Measurements from ENCODE around the gene HDAC4. TPM values are rescaled to one million over a fixed set of nuclear protein-coding genes. Genes with fewer than 3 reads are reported as not detected.

Gene HDAC4
- total and polyA plus RNA-seq, 9 of the 15 experiments (the other 6 are each of a cell fraction or from before 2014, with no cell fraction given) = 0.11 to 20.2 (median 4.0) TPM

GRCh38 chr2:239148495-239149200, 252.2 kb downstream of the HDAC4 start:
- no peak for ATAC-seq
- Histone ChIP-seq H3K4me1 (replicated peaks in 1 of 2; ENCODE audit: control insufficient read depth in 2 of 2, insufficient read depth in 2 of 2, low read length in 2 of 2) (no peaks in the 10 kb centered on the region), H3K9me3 (replicated peaks; ENCODE audit: control insufficient read depth, insufficient read depth, low read depth, low read length) (no peaks in the 10 kb centered on the region), H2AFZ (ENCODE audit: low read depth, low read length) (no peak overlapping the region), H3K9ac (ENCODE audit: insufficient read depth in 1 of 2, low read depth in 2 of 2, low read length in 2 of 2) (no peak overlapping the region), H4K20me1 (replicated peaks; ENCODE audit: control insufficient read depth, insufficient read depth, low read length) (0 out of 2 replicates have a peak, but pooled peaks cover 7% of the 10 kb centered on the region), H3K4me3 (no peak overlapping the region), H3K9me1 (ENCODE audit: control insufficient read depth, insufficient read depth, low read length) (no peaks in the 10 kb centered on the region), H3K27me3 (ENCODE audit: control insufficient read depth in 2 of 2, insufficient read depth in 2 of 2, low read length in 2 of 2) (no peaks in the 10 kb centered on the region), H3K27ac (ENCODE audit: extremely low read depth, low read depth, low read length) (no peak overlapping the region), H3K79me2 (ENCODE audit: control insufficient read depth, insufficient read depth, low read length) (no peaks in the 10 kb centered on the region), H3K4me2 (ENCODE audit: insufficient read depth, low read length) (no peak overlapping the region), H3K36me3 (ENCODE audit: control insufficient read depth, insufficient read depth, low read length) (peaks cover 9% of the 10 kb centered on the region; the same call in 2 of the 3 replicates)
- DNase-seq (ENCODE audit: extremely low read depth in 1 of 4, low spot score in 3 of 4) = no peak
- BruUV-seq (replicated peaks) = no TSS peak
- ChIA-PET CTCF (ENCODE audit: low intra/inter-chr PET ratio) (no interaction called here), POLR2A (interaction anchor here (0.6 kb wide), 1 partner anchor 136 kb away, joined by 3 read pairs; no protein-coding TSS in a partner anchor)
- in situ Hi-C loops (cut with MboI) = no loop called here
- intact Hi-C loops (cut with micrococcal nuclease) = no loop called here
- FAIRE-seq = no peak
- WGBS (ENCODE audit: insufficient coverage, low coverage, missing lambda C conversion rate) = 85% methylated on average over 20 of the region's 28 CpGs
- TF ChIP-seq HINFP (tag; conservative IDR thresholded peaks at IDR 0.05; ENCODE audit: low read depth) (no peak), MYBL2 (IDR thresholded peaks at IDR 0.05; ENCODE audit: low read depth) (no peak), MYBL2 (CRISPR knock-in tag; IDR thresholded peaks at IDR 0.05; ENCODE audit: borderline replicate concordance) (no peak), POU5F1 (IDR thresholded peaks at IDR 0.05; ENCODE audit: borderline replicate concordance, low read depth, low read length, partially characterized antibody) (no peak), NR4A1 (CRISPR knock-in tag; IDR thresholded peaks at IDR 0.05) (no peak), NR4A1 (tag; IDR thresholded peaks at IDR 0.05) (no peak), ZNF445 (CRISPR knock-in tag; IDR thresholded peaks at IDR 0.05; ENCODE audit: low read depth) (no peak), TEAD4 (IDR thresholded peaks at IDR 0.05; ENCODE audit: low read length) (no peak), TEAD4 (CRISPR knock-in tag; IDR thresholded peaks at IDR 0.05; ENCODE audit: borderline replicate concordance) (no peak), IRF1 (CRISPR knock-in tag; IDR thresholded peaks at IDR 0.05; ENCODE audit: borderline replicate concordance) (no peak), ZNF212 (CRISPR knock-in tag; IDR thresholded peaks at IDR 0.05) (no peak), XRCC3 (IDR thresholded peaks at IDR 0.05) (no peak), PTTG1 (tag; IDR thresholded peaks at IDR 0.05; ENCODE audit: low read depth) (no peak), HNRNPH1 (optimal IDR thresholded peaks at IDR 0.05; ENCODE audit: low read depth, low read length) (no peak), HMBOX1 (IDR thresholded peaks at IDR 0.05) (no peak), ZNF184 (CRISPR knock-in tag; IDR thresholded peaks at IDR 0.05) (no peak), KDM4B (IDR thresholded peaks at IDR 0.05; ENCODE audit: borderline replicate concordance in 2 of 2, low read depth in 1 of 2) (no peak), NCOA6 (IDR thresholded peaks at IDR 0.05) (no peak)
- TF ChIP-seq, protein P1, sequence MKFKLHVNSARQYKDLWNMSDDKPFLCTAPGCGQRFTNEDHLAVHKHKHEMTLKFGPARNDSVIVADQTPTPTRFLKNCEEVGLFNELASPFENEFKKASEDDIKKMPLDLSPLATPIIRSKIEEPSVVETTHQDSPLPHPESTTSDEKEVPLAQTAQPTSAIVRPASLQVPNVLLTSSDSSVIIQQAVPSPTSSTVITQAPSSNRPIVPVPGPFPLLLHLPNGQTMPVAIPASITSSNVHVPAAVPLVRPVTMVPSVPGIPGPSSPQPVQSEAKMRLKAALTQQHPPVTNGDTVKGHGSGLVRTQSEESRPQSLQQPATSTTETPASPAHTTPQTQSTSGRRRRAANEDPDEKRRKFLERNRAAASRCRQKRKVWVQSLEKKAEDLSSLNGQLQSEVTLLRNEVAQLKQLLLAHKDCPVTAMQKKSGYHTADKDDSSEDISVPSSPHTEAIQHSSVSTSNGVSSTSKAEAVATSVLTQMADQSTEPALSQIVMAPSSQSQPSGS (CRISPR knock-in tag; IDR thresholded peaks at IDR 0.05) = no peak
